PC-9 (cell line): ENCODE measurements around the gene VAV2. TPM values are rescaled to one million over a fixed set of nuclear protein-coding genes. Genes with fewer than 3 reads are reported as not detected.

ENCODE experiments used
- BruUV-seq: library from RNA; stranded (reverse); fragments of 400-500 nt; replicated peaks from 2 replicates; lab custom pipeline; 2021; lab: Mats Ljungman, UMichigan
- CTCF ChIA-PET: fragments of 300-600 bp; sonication (Branson Sonifier 250); formaldehyde crosslinking; loops from one replicate; lab custom pipeline; 2022; ENCODE audit warnings: antibody characterized with exemption; lab: Charles Lee
- POLR2A ChIA-PET: fragments of 300-600 bp; sonication (Branson Sonifier 250); formaldehyde crosslinking; loops from one replicate; lab custom pipeline; 2022; ENCODE audit warnings: antibody characterized with exemption; ENCODE audit not compliant: unreplicated experiment; lab: Charles Lee
- DNase-seq, 2 experiments: peaks; one replicate each; pipeline versions ENCODE4 v3.0.0 to v3.0.0-alpha.2; 2015 to 2022; ENCODE audit warnings: mixed read lengths in 1 of 2
- H2AFZ ChIP-seq: fragments of 200-600 bp; sonication (generic); 2 replicates; pipeline ENCODE4 v1.8.1; 2017; ENCODE audit warnings: antibody characterized with exemption
- H3F3A ChIP-seq: fragments of 200-600 bp; sonication (generic); 2 replicates; pipeline ENCODE4 v1.8.1; 2017; ENCODE audit warnings: antibody characterized with exemption, mild to moderate bottlenecking, low read depth; ENCODE audit not compliant: insufficient read depth
- H3K27ac ChIP-seq: fragments of 200-600 bp; sonication (generic); 2 replicates; pipeline ENCODE4 v1.6.1; 2016; ENCODE audit warnings: mixed run types
- H3K27me3 ChIP-seq: fragments of 200-600 bp; sonication (generic); 2 replicates; pipeline ENCODE4 v1.6.1; 2016; ENCODE audit warnings: low read depth, mixed run types; ENCODE audit not compliant: insufficient read depth
- H3K36me3 ChIP-seq: fragments of 200-600 bp; sonication (generic); 2 replicates; pipeline ENCODE4 v1.6.1; 2016; ENCODE audit warnings: low read depth, mixed run types
- H3K4me1 ChIP-seq: fragments of 200-600 bp; sonication (generic); replicated peaks from 2 replicates; pipeline ENCODE4 v1.6.1; 2016; ENCODE audit warnings: mixed run types; ENCODE audit not compliant: insufficient read depth
- H3K4me2 ChIP-seq: fragments of 200-600 bp; sonication (generic); 2 replicates; pipeline ENCODE4 v1.6.1; 2017; ENCODE audit warnings: mixed run types
- H3K4me3 ChIP-seq: fragments of 200-600 bp; sonication (generic); 2 replicates; pipeline ENCODE4 v1.6.1; 2016; ENCODE audit warnings: mixed run types
- H3K79me2 ChIP-seq: fragments of 200-600 bp; sonication (generic); 2 replicates; pipeline ENCODE4 v1.6.1; 2017; ENCODE audit warnings: low read depth, mixed run types
- H3K9me2 ChIP-seq: fragments of 200-600 bp; sonication (generic); 2 replicates; pipeline ENCODE4 v1.8.1; 2017; ENCODE audit warnings: mild to moderate bottlenecking; ENCODE audit not compliant: insufficient read depth
- H3K9me3 ChIP-seq: fragments of 200-600 bp; sonication (generic); 2 replicates; pipeline ENCODE4 v1.8.1; 2016; ENCODE audit warnings: low read depth; ENCODE audit not compliant: insufficient read depth
- H4K20me1 ChIP-seq: fragments of 200-600 bp; sonication (generic); 2 replicates; pipeline ENCODE4 v1.8.1; 2017; ENCODE audit not compliant: insufficient read depth
- CTCF ChIP-seq: fragments of 200-600 bp; sonication (generic); conservative IDR thresholded peaks from 2 replicates; pipeline ENCODE4 v1.6.1; 2017; ENCODE audit warnings: mixed run types, antibody characterized with exemption, mild to moderate bottlenecking, moderate library complexity
- EZH2 ChIP-seq: fragments of 200-600 bp; sonication (generic); IDR thresholded peaks from 2 replicates; pipeline ENCODE4 v1.8.0; 2017; ENCODE audit warnings: antibody characterized with exemption, low read depth
- intact Hi-C: fragments of 100-400 bp; cut with micrococcal nuclease; formaldehyde crosslinking; loops from one replicate; pipeline ENCODE4 v1.10.0; 2022; ENCODE audit not compliant: unreplicated experiment
- total RNA-seq: library from RNA; stranded (reverse); gene quantifications from 2 replicates; pipeline ENCODE4 v1.2.3, GENCODE V29; 2021

The VAV2 gene
- total RNA-seq, 1 experiment from 2014 or later: 36.5 TPM

- Histone ChIP-seq H3K27ac (no peak overlapping the region), H3K4me1 (no peaks in the 10 kb centered on the region), H3F3A (peaks cover under 1% of the 10 kb centered on the region; the same call in 1 of the 2 replicates), H3K9me3 (no peaks in the 10 kb centered on the region), H3K79me2 (no peaks in the 10 kb centered on the region), H3K9me2 (no peaks in the 10 kb centered on the region), H2AFZ (no peak overlapping the region), H4K20me1 (no peaks in the 10 kb centered on the region), H3K4me3 (no peak overlapping the region), H3K27me3 (no peaks in the 10 kb centered on the region), H3K36me3 (no peaks in the 10 kb centered on the region), H3K4me2 (no peak overlapping the region)
- TF ChIP-seq EZH2: no peak
- TF ChIP-seq CTCF: no peak
- POLR2A ChIA-PET: no interaction called here
- no peak for DNase-seq
- intact Hi-C loops: no loop called here
- no TSS peak for BruUV-seq
- CTCF ChIA-PET: interaction anchor here (0.6 kb wide), 1 partner anchor 14 kb away, joined by 5 read pairs; no protein-coding TSS in a partner anchor
These were observed 203.9 kb downstream of the VAV2 start for GRCh38 chr9:133788045-133788818.

GRCh38 chr9:133787754-133788025 lies 204.4 kb downstream of the VAV2 start:
- no peaks in the 10 kb centered on the region for H3K9me3 ChIP-seq
- H3K27ac ChIP-seq: no peak overlapping the region
- H3K4me1 ChIP-seq: peaks cover 3% of the 10 kb centered on the region; the same call in 1 of the 2 replicates
- CTCF ChIA-PET: interaction anchor here (0.6 kb wide), 1 partner anchor 13 kb away, joined by 5 read pairs; no protein-coding TSS in a partner anchor
- no peaks in the 10 kb centered on the region; the same call in 1 of the 2 replicates for H4K20me1 ChIP-seq
- TF ChIP-seq EZH2: no peak
- TF ChIP-seq CTCF: no peak
- H3K27me3 ChIP-seq: no peaks in the 10 kb centered on the region
- POLR2A ChIA-PET: no interaction called here
- no peak overlapping the region for H2AFZ ChIP-seq
- H3K4me3 ChIP-seq: no peak overlapping the region
- peak in 1 of 2 experiments; percentile 15 for DNase-seq
- no peak overlapping the region for H3K4me2 ChIP-seq
- no peaks in the 10 kb centered on the region for H3K36me3 ChIP-seq
- intact Hi-C loops: no loop called here
- no peaks in the 10 kb centered on the region for H3K9me2 ChIP-seq
- no peaks in the 10 kb centered on the region for H3K79me2 ChIP-seq
- no TSS peak for BruUV-seq
- H3F3A ChIP-seq: peaks cover 3% of the 10 kb centered on the region; the same call in 1 of the 2 replicates

- CTCF ChIA-PET: interaction anchor here (0.6 to 0.7 kb wide), 3 partner anchors 111 to 206 kb away, joined by 4 to 14 read pairs (median 6); no protein-coding TSS in a partner anchor
- no peak for DNase-seq
- Histone ChIP-seq H3K9me3 (no peaks in the 10 kb centered on the region), H3F3A (peaks cover 7% of the 10 kb centered on the region; the same call in 1 of the 2 replicates), H3K79me2 (no peaks in the 10 kb centered on the region), H3K4me3 (no peak overlapping the region), H3K9me2 (no peaks in the 10 kb centered on the region), H3K27ac (no peak overlapping the region), H3K27me3 (no peaks in the 10 kb centered on the region), H2AFZ (no peak overlapping the region), H4K20me1 (no peaks in the 10 kb centered on the region; the same call in 1 of the 2 replicates), H3K36me3 (no peaks in the 10 kb centered on the region), H3K4me2 (no peak overlapping the region), H3K4me1 (peaks cover 8% of the 10 kb centered on the region; the same call in 1 of the 2 replicates)
- no TSS peak for BruUV-seq
- TF ChIP-seq CTCF: no peak
- TF ChIP-seq EZH2: no peak
- intact Hi-C loops: no loop called here
- POLR2A ChIA-PET: no interaction called here
These were observed 205.0 kb downstream of the VAV2 start for GRCh38 chr9:133786907-133787753.
